Endothelial cell of umbilical vein (primary cell): ENCODE measurements around the gene NOS2. TPM values are rescaled to one million over a fixed set of nuclear protein-coding genes. Genes with fewer than 3 reads are reported as not detected.

Source experiments
- BruUV-seq: library from RNA; stranded (reverse); fragments of 400-500 nt; replicated peaks from 2 replicates; lab custom pipeline; 2021; lab: Mats Ljungman, UMichigan
- CTCF ChIA-PET: fragments of 300-600, 350-600 bp; sonication (Branson Sonifier 250); formaldehyde crosslinking; loops from one replicate; lab custom pipeline; 2021; ENCODE audit warnings: antibody characterized with exemption, inconsistent platforms; lab: Charles Lee
- POLR2A ChIA-PET: fragments of 300-600, 350-600 bp; sonication (Branson Sonifier 250); formaldehyde crosslinking; loops from one replicate; lab custom pipeline; 2021; ENCODE audit warnings: antibody characterized with exemption, inconsistent platforms; lab: Charles Lee
- DNase-seq: peaks from one replicate; pipeline ENCODE4 v3.0.0-alpha.2; 2011; ENCODE audit warnings: low read depth, low spot score
- FAIRE-seq: peaks from 2 replicates; lab custom pipeline; 2011; peaks lifted over from hg19 to GRCh38; lab: Jason Lieb, UNC
- H2AFZ ChIP-seq: 2 replicates; pipeline ENCODE4 v1.6.0; 2012; ENCODE audit warnings: low read depth, low read length, control low read depth, inconsistent platforms
- H3K27ac ChIP-seq: 2 replicates; pipeline ENCODE4 v1.5.1; 2011; ENCODE audit warnings: low read depth, mild to moderate bottlenecking, control low read depth, low read length, moderate library complexity; ENCODE audit not compliant: insufficient read depth
- H3K27me3 ChIP-seq, 2 experiments: 2 replicates each; pipeline versions ENCODE4 v1.6.0 to v1.6.1; 2011; ENCODE audit warnings: low read length in 2 of 2, mixed read lengths in 1 of 2; ENCODE audit not compliant: control insufficient read depth in 2 of 2, insufficient read depth in 2 of 2
- H3K36me3 ChIP-seq, 2 experiments: 2 replicates in 1 of 2; 3 replicates in 1 of 2; pipeline ENCODE4 v1.5.1; 2011; ENCODE audit warnings: low read length in 2 of 2, mild to moderate bottlenecking in 1 of 2, moderate library complexity in 1 of 2; ENCODE audit not compliant: control insufficient read depth in 2 of 2, insufficient read depth in 2 of 2; ENCODE audit errors: extremely low read depth in 1 of 2
- H3K4me1 ChIP-seq: 3 replicates; pipeline ENCODE4 v1.5.1; 2011; ENCODE audit warnings: mild to moderate bottlenecking, low read length; ENCODE audit not compliant: control insufficient read depth, insufficient read depth; ENCODE audit errors: extremely low read depth
- H3K4me2 ChIP-seq: 2 replicates; pipeline ENCODE4 v1.6.1; 2011; ENCODE audit warnings: low read length, control low read depth, mixed read lengths; ENCODE audit not compliant: insufficient read depth
- H3K4me3 ChIP-seq, 3 experiments: fragments of 200-600 bp in 1 of 3; sonication (generic), shearing (Covaris generic) in 1 of 3; replicated peaks in 1 of 3; 2 replicates each; pipeline ENCODE4 v1.5.1; 2011 to 2016; ENCODE audit warnings: control low read depth in 3 of 3, low read length in 3 of 3, mild to moderate bottlenecking in 2 of 3, inconsistent platforms in 1 of 3, low read depth in 1 of 3, moderate library complexity in 1 of 3; ENCODE audit not compliant: insufficient read depth in 1 of 3
- H3K79me2 ChIP-seq: 2 replicates; pipeline ENCODE4 v1.6.0; 2012; ENCODE audit warnings: low read length, inconsistent platforms; ENCODE audit not compliant: control insufficient read depth, insufficient read depth
- H3K9ac ChIP-seq: replicated peaks from 2 replicates; pipeline ENCODE3; 2011; ENCODE audit warnings: low read length, control low read depth; ENCODE audit not compliant: insufficient read depth; ENCODE audit errors: extremely low read depth
- H3K9me1 ChIP-seq: replicated peaks from 3 replicates; pipeline ENCODE4 v1.6.0; 2011; ENCODE audit warnings: mild to moderate bottlenecking, low read length; ENCODE audit not compliant: control insufficient read depth, insufficient read depth; ENCODE audit errors: extremely low read depth
- H3K9me3 ChIP-seq: replicated peaks from 2 replicates; pipeline ENCODE4 v1.5.1; 2012; ENCODE audit warnings: low read length, inconsistent platforms; ENCODE audit not compliant: control insufficient read depth, insufficient read depth
- H4K20me1 ChIP-seq: replicated peaks from 2 replicates; pipeline ENCODE3; 2011; ENCODE audit warnings: mild to moderate bottlenecking, low read length; ENCODE audit not compliant: control insufficient read depth, insufficient read depth; ENCODE audit errors: extremely low read depth
- EZH2 ChIP-seq: IDR thresholded peaks from 2 replicates; pipeline ENCODE4 v1.6.1; 2012; ENCODE audit warnings: borderline replicate concordance, low read depth, mild to moderate bottlenecking, moderate library complexity, low read length, inconsistent platforms; ENCODE audit not compliant: severe bottlenecking
- GATA2 ChIP-seq: IDR thresholded peaks from 2 replicates; pipeline ENCODE4 v1.7.0; 2011; ENCODE audit warnings: low read depth, mild to moderate bottlenecking, moderate library complexity, mixed read lengths, low read length; ENCODE audit not compliant: insufficient read length, insufficient read depth
- JUN ChIP-seq: IDR thresholded peaks from 2 replicates; pipeline ENCODE4 v1.6.1; 2011; ENCODE audit warnings: borderline replicate concordance, low read depth; ENCODE audit not compliant: insufficient read length, insufficient read depth
- MAX ChIP-seq: IDR thresholded peaks from 2 replicates; pipeline ENCODE4 v1.6.1; 2011; ENCODE audit not compliant: insufficient read depth, insufficient read length
- POLR2A ChIP-seq: IDR thresholded peaks from 2 replicates; pipeline ENCODE4 v1.6.1; 2012; ENCODE audit warnings: low read depth, mild to moderate bottlenecking, control low read depth, low read length
- dilution Hi-C: fragments of 300-500 bp; cut with MboI; formaldehyde crosslinking; loops from one replicate; pipeline ENCODE4 v1.15.0; 2019; ENCODE audit warnings: low sequenced_read_pairs; ENCODE audit not compliant: extremely low pct_ligation_motif_present
- intact Hi-C: fragments of 100-400 bp; cut with micrococcal nuclease; formaldehyde crosslinking; loops from one replicate; pipeline ENCODE4 v1.10.0; 2022
- polyA plus RNA-seq, 4 experiments: library from polyadenylated mRNA; depleted of rRNA in 3 of 4; stranded (reverse) in 3 of 4; unstranded in 1 of 4; fragments of >200 nt; gene quantifications; 2 replicates each; pipeline versions ENCODE4 v1.2.1 to v1.2.3, GENCODE V29; 2011 to 2012; ENCODE audit warnings: missing spikeins in 1 of 4
- total RNA-seq: library from RNA; stranded (reverse); gene quantifications from 2 replicates; pipeline ENCODE4 v1.2.3, GENCODE V29; 2021
- TF ChIP-seq, protein P1 (sequence below), 2 donors: IDR thresholded peaks; 1 replicate in 1 of 2; 2 replicates in 1 of 2; pipeline ENCODE4 v1.5.1; 2011; ENCODE audit warnings: low read length in 2 of 2, mild to moderate bottlenecking in 2 of 2, moderate library complexity in 2 of 2, control low read depth in 1 of 2, inconsistent platforms in 1 of 2, low read depth in 1 of 2; ENCODE audit not compliant: insufficient read depth in 1 of 2; ENCODE audit errors: extremely low read depth in 1 of 2

The NOS2 gene
- total and polyA plus RNA-seq, 2 donors (not counting 3 experiments of a cell fraction or from before 2014, with no cell fraction given): 0.01 TPM; not detected in 1

GRCh38 chr17:27836651-27837050, 36.3 kb upstream of the NOS2 start:
- dilution Hi-C loops (no loop called here), intact Hi-C loops (no loop called here)
- DNase-seq: no peak
- H3K27me3 ChIP-seq: peaks cover 5 to 16% of the 10 kb centered on the region in 2 experiments
- H3K4me2 ChIP-seq: no peak overlapping the region
- H4K20me1 ChIP-seq: no peaks in the 10 kb centered on the region
- H3K4me1 ChIP-seq: no peaks in the 10 kb centered on the region
- no TSS peak for BruUV-seq
- TF ChIP-seq, protein P1, sequence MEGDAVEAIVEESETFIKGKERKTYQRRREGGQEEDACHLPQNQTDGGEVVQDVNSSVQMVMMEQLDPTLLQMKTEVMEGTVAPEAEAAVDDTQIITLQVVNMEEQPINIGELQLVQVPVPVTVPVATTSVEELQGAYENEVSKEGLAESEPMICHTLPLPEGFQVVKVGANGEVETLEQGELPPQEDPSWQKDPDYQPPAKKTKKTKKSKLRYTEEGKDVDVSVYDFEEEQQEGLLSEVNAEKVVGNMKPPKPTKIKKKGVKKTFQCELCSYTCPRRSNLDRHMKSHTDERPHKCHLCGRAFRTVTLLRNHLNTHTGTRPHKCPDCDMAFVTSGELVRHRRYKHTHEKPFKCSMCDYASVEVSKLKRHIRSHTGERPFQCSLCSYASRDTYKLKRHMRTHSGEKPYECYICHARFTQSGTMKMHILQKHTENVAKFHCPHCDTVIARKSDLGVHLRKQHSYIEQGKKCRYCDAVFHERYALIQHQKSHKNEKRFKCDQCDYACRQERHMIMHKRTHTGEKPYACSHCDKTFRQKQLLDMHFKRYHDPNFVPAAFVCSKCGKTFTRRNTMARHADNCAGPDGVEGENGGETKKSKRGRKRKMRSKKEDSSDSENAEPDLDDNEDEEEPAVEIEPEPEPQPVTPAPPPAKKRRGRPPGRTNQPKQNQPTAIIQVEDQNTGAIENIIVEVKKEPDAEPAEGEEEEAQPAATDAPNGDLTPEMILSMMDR (IDR thresholded peaks at IDR 0.05; ENCODE audit: extremely low read depth in 1 of 2, insufficient read depth in 1 of 2, low read depth in 1 of 2, low read length in 2 of 2): no peak
- TF ChIP-seq EZH2: no peak
- TF ChIP-seq JUN: no peak
- TF ChIP-seq MAX: no peak
- TF ChIP-seq GATA2: no peak
- TF ChIP-seq POLR2A: no peak
- ChIA-PET POLR2A (no interaction called here), CTCF (interaction anchor here (0.8 to 1.0 kb wide), 2 partner anchors 47 to 57 kb away, joined by 3 read pairs; no protein-coding TSS in a partner anchor)
- no peak for FAIRE-seq
- H3K9me1 ChIP-seq: no peaks in the 10 kb centered on the region
- H3K4me3 ChIP-seq: no peak overlapping the region
- no peak overlapping the region for H3K9ac ChIP-seq
- H3K9me3 ChIP-seq: no peaks in the 10 kb centered on the region
- H3K36me3 ChIP-seq: no peaks in the 10 kb centered on the region
- H3K79me2 ChIP-seq: no peaks in the 10 kb centered on the region
- H2AFZ ChIP-seq: no peak overlapping the region
- no peak overlapping the region for H3K27ac ChIP-seq
